Breast epithelium (tissue), 4 donors: ENCODE measurements around the gene SLC2A4. TPM values are rescaled to one million over a fixed set of nuclear protein-coding genes. Genes with fewer than 3 reads are reported as not detected.
A peak's percentile ranks its signal among the peaks of the same experiment; 100 is the strongest.
"Not testable (repeated sequence)": the region's sequence is repeated elsewhere in the genome, so short reads cannot be mapped to it uniquely, and the experiment has no call there.

ENCODE experiments used
- DNase-seq, 2 donors: peaks; one replicate each; pipeline ENCODE4 v3.0.0-alpha.2; 2019; ENCODE audit warnings: low spot score in 2 of 2
- H3K27ac ChIP-seq, 2 donors: fragments of 200-600 bp; sonication (generic) in 1 of 2; one replicate each; pipeline ENCODE4 v1.5.1; 2016 to 2019; ENCODE audit warnings: mild to moderate bottlenecking in 1 of 2
- H3K27me3 ChIP-seq, 2 donors: fragments of 200-600 bp; sonication (generic) in 1 of 2; one replicate each; pipeline versions ENCODE4 v1.5.1 to v1.6.0; 2017 to 2019; ENCODE audit warnings: control low read depth in 1 of 2, mild to moderate bottlenecking in 1 of 2
- H3K36me3 ChIP-seq: fragments of 200-600 bp; one replicate; pipeline ENCODE4 v1.5.1; 2019
- H3K4me1 ChIP-seq, 2 donors: fragments of 200-600 bp; sonication (generic); one replicate each; pipeline ENCODE4 v1.5.1; 2016 to 2019; ENCODE audit warnings: control low read depth in 1 of 2
- H3K4me3 ChIP-seq, 3 donors: fragments of 200-600 bp; sonication (generic); 1 replicate in 2 of 3; 2 replicates in 1 of 3; pipeline ENCODE4 v1.5.1; 2016 to 2019; ENCODE audit warnings: mild to moderate bottlenecking in 3 of 3, moderate library complexity in 2 of 3
- H3K9me3 ChIP-seq, 2 donors: fragments of 200-600 bp; sonication (generic) in 1 of 2; one replicate each; pipeline ENCODE4 v1.5.1; 2016 to 2019; ENCODE audit warnings: control low read depth in 1 of 2
- POLR2A ChIP-seq: fragments of 450-650 bp; IDR thresholded peaks from one replicate; pipeline ENCODE4 v1.6.1; 2016; ENCODE audit warnings: antibody characterized with exemption, mild to moderate bottlenecking, moderate library complexity
- POLR2AphosphoS5 ChIP-seq, 3 donors: sonication (generic); formaldehyde crosslinking; IDR thresholded peaks; one replicate each; pipeline ENCODE4 v1.6.1; 2017; ENCODE audit warnings: antibody characterized with exemption in 3 of 3
- intact Hi-C: fragments of 100-400 bp; cut with DNase I; formaldehyde crosslinking; loops from one replicate; pipeline ENCODE4 v1.15.1; 2023; ENCODE audit warnings: low total_unique reads
- total RNA-seq, 3 donors: library from RNA; depleted of rRNA; stranded (reverse); fragments of >200 nt; gene quantifications; one replicate each; pipeline ENCODE4 v1.1.0, GENCODE V29; 2016
- TF ChIP-seq, protein P1 (sequence below), 3 donors: fragments of 450-650 bp; IDR thresholded peaks; one replicate each; pipeline ENCODE4 v1.5.1; 2016 to 2017; ENCODE audit warnings: antibody characterized with exemption in 3 of 3, mild to moderate bottlenecking in 3 of 3, moderate library complexity in 3 of 3

The SLC2A4 gene
- total RNA-seq, 3 donors from 2014 or later = 2.6 to 32.5 (median 3.5) TPM

- TF ChIP-seq POLR2A (peak; percentile 87), POLR2AphosphoS5 (IDR thresholded peaks at IDR 0.05) (peak; percentile 77 to 90 (median 78))
- TF ChIP-seq, protein P1, sequence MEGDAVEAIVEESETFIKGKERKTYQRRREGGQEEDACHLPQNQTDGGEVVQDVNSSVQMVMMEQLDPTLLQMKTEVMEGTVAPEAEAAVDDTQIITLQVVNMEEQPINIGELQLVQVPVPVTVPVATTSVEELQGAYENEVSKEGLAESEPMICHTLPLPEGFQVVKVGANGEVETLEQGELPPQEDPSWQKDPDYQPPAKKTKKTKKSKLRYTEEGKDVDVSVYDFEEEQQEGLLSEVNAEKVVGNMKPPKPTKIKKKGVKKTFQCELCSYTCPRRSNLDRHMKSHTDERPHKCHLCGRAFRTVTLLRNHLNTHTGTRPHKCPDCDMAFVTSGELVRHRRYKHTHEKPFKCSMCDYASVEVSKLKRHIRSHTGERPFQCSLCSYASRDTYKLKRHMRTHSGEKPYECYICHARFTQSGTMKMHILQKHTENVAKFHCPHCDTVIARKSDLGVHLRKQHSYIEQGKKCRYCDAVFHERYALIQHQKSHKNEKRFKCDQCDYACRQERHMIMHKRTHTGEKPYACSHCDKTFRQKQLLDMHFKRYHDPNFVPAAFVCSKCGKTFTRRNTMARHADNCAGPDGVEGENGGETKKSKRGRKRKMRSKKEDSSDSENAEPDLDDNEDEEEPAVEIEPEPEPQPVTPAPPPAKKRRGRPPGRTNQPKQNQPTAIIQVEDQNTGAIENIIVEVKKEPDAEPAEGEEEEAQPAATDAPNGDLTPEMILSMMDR (IDR thresholded peaks at IDR 0.05) = peak in 2 of 3 donors; percentile 9 to 23
- no peaks in the 10 kb centered on the region for H3K36me3 ChIP-seq
- H3K27ac ChIP-seq = peak within 1 kb of the TSS; percentile 99 to 100
- DNase-seq = peak; percentile 95 to 97
- no peaks in the 10 kb centered on the region for H3K9me3 ChIP-seq
- H3K27me3 ChIP-seq = no peaks in the 10 kb centered on the region
- H3K4me3 ChIP-seq = peak within 1 kb of the TSS; percentile 85 to 89 (median 85)
- peaks cover 4 to 17% of the 10 kb centered on the region in 2 donors for H3K4me1 ChIP-seq
- intact Hi-C loops = no loop called here
These were observed 39.5 kb upstream of the SLC2A4 start, which contains the start of gene GABARAP for GRCh38 chr17:7241783-7242716. TSS of gene GABARAP (minus strand) at chr17:7242449. CDS start at chr17:7242330, 119 bp downstream.

DNA sequence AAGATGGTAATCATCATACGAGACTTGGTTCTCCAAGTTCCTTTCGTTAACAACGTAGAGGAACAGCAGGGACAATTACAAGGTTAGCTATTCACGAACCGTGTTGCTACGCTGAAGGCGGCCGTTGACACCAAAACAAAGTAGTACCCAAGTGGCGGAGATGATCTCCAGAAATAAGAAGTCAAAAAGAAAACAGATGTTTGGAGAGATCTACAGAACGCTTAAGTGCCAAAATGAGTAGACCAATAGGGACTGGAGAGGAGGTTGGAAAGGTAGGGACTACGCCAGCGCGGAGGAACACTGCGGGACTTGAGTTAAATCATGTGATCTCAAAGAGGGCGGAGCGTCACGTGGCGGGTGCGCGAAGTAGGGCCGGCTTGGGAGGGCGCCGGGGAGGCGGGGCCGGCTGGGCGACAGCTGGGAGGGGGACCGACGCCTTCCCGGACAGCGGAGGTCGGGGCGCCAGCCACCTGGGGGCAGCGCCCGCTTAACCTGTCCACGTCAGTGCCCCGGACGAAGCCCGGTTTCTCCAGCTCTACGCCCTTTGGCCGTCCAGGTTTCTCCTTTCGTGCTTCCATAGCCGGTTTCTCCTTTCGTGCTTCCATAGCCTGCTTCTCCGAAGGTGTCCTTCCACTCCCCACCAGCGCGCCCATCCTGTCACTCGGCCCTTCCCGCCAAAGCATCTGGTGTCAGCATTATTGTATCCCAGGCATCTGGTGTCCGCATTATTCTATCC lies 38.6 kb upstream of the SLC2A4 start:
- DNase-seq = peak; percentile 94 to 97
- peak; percentile 49 for TF ChIP-seq POLR2A
- peak; percentile 97 to 99 (median 98) for TF ChIP-seq POLR2AphosphoS5 (IDR thresholded peaks at IDR 0.05)
- TF ChIP-seq, protein P1 (IDR thresholded peaks at IDR 0.05) = no peak
- peaks cover 4 to 17% of the 10 kb centered on the region in 2 donors for H3K4me1 ChIP-seq
- no peaks in the 10 kb centered on the region for H3K9me3 ChIP-seq
- no peaks in the 10 kb centered on the region for H3K27me3 ChIP-seq
- intact Hi-C loops = no loop called here
- peak overlapping the region; percentile 85 to 89 (median 85) for H3K4me3 ChIP-seq
- no peaks in the 10 kb centered on the region for H3K36me3 ChIP-seq
- peak overlapping the region; percentile 99 to 100 for H3K27ac ChIP-seq

- intact Hi-C loops = no loop called here
- Histone ChIP-seq H3K36me3 (no peaks in the 10 kb centered on the region), H3K27me3 (no peaks in the 10 kb centered on the region), H3K9me3 (no peaks in the 10 kb centered on the region), H3K4me1 (peaks cover 4 to 17% of the 10 kb centered on the region in 2 donors), H3K4me3 (peak overlapping the region; percentile 85 to 89 (median 85)), H3K27ac (peak overlapping the region; percentile 99 to 100)
- no peak for DNase-seq
- TF ChIP-seq POLR2AphosphoS5 (IDR thresholded peaks at IDR 0.05) (no peak), POLR2A (no peak)
- TF ChIP-seq, protein P1 (IDR thresholded peaks at IDR 0.05) = peak in 1 of 3 donors; percentile 7
These were observed 38.1 kb upstream of the SLC2A4 start for GRCh38 chr17:7243453-7243729.

GRCh38 chr17:7243838-7244237 lies 37.7 kb upstream of the SLC2A4 start:
- not testable (repeated sequence) for H3K4me3 ChIP-seq, H3K36me3 ChIP-seq

DNA sequence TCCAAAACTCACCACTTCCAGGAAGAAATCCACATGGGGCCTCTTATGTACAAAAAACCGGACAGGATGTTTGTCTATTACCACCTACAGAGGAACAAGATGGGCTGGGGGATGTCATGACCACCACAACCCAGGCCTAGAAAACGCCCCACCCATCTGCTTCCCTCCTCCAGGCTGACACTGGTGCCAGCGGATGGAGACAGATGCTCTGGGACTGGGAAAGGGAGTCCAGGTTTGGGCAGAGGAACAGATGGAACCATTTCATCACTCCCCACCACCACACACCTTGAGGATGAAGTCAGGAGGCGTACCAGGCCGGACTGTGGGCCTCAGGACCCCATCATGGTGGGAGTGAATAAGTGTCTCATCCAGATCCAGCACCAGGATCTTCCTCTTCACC lies 34.7 kb upstream of the SLC2A4 start:
- Histone ChIP-seq H3K4me1 (peaks cover 3 to 19% of the 10 kb centered on the region in 2 donors), H3K27ac (no peak overlapping the region), H3K36me3 (no peaks in the 10 kb centered on the region), H3K27me3 (no peaks in the 10 kb centered on the region), H3K9me3 (no peaks in the 10 kb centered on the region), H3K4me3 (no peak overlapping the region)
- TF ChIP-seq POLR2A (no peak), POLR2AphosphoS5 (IDR thresholded peaks at IDR 0.05) (no peak)
- TF ChIP-seq, protein P1 (IDR thresholded peaks at IDR 0.05) = no peak
- no peak for DNase-seq
- intact Hi-C loops = no loop called here

More at GRCh38 chr17:7243838-7244237, 37.7 kb upstream of the SLC2A4 start:
- Histone ChIP-seq H3K4me1 (peaks cover 4 to 19% of the 10 kb centered on the region in 2 donors), H3K27ac (peak overlapping the region; percentile 99 to 100)
- H3K9me3 ChIP-seq, DNase-seq, H3K27me3 ChIP-seq, intact Hi-C loops: not testable (repeated sequence)
